Urinary bladder (tissue), 4 donors: ENCODE results near the gene RPA1. TPM values are rescaled to one million over a fixed set of nuclear protein-coding genes. Genes with fewer than 3 reads are reported as not detected.
"Not testable (repeated sequence)": the region's sequence is repeated elsewhere in the genome, so short reads cannot be mapped to it uniquely, and the experiment has no call there.

Experiments
- DNase-seq: peaks from one replicate; pipeline ENCODE4 v3.0.0-alpha.2; 2015; ENCODE audit errors: extremely low spot score
- H3K27ac ChIP-seq: one replicate; pipeline ENCODE4 v1.5.1; 2013; ENCODE audit warnings: low read depth, mild to moderate bottlenecking, moderate library complexity
- H3K36me3 ChIP-seq: one replicate; pipeline ENCODE4 v1.6.1; 2013; ENCODE audit warnings: mild to moderate bottlenecking, moderate library complexity; ENCODE audit not compliant: insufficient read depth
- H3K4me1 ChIP-seq: one replicate; pipeline ENCODE4 v1.6.1; 2013; ENCODE audit warnings: mild to moderate bottlenecking, moderate library complexity; ENCODE audit not compliant: insufficient read depth
- H3K4me3 ChIP-seq: one replicate; pipeline ENCODE4 v1.5.1; 2013; ENCODE audit warnings: low read depth, low read length
- WGBS: extraction: QIAGEN DNeasy Blood & Tissue Kit; methylation state at CpG from one replicate; pipeline ENCODE4 v1.1.7; 2013; 5-methylcytosine and 5-hydroxymethylcytosine counted together
- polyA plus RNA-seq: library from polyadenylated mRNA; stranded (reverse); fragments of 200-250 nt; gene quantifications from one replicate; pipeline ENCODE4 v1.2.3, GENCODE V29; 2013
- total RNA-seq: library from RNA; depleted of rRNA; stranded (reverse); fragments of >200 nt; gene quantifications from one replicate; pipeline ENCODE4 v1.2.3, GENCODE V29; 2014
- donor health status: healthy with polysubstance abuse.
- donor health status: healthy.

The RPA1 gene
- total and polyA plus RNA-seq, 2 donors, result 23.9 to 46.3 TPM

GRCh38 chr17:1800240-1800639 is 29.6 kb upstream of the RPA1 start:
- no peak for DNase-seq
- Histone ChIP-seq H3K4me1 (no peaks in the 10 kb centered on the region), H3K36me3 (no peaks in the 10 kb centered on the region), H3K4me3 (no peak overlapping the region), H3K27ac (no peak overlapping the region)
- WGBS, result 96% methylated on average over 7 of the region's 7 CpGs

DNA sequence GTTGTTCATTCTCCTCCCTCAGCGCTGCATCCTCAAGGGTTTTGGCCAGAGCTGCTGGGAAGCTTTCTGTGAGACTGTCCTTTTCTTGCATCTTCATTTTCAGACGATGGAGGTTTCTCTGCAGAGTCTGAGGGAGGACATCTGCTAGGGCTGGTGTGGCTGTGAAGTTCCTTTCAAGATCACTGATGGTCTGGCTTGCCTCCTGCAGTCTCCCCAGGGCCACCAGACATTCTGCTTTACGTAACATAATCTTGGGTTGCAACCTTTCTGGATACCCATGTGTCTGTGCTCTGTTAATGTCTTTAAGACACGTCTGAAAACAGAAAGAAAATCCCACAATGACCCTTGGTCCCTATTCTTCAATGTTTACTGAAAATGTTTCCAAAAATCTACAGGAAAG is 29.1 kb upstream of the RPA1 start:
- no peak overlapping the region for H3K27ac ChIP-seq
- no peaks in the 10 kb centered on the region for H3K36me3 ChIP-seq
- no peaks in the 10 kb centered on the region for H3K4me1 ChIP-seq
- DNase-seq, result no peak
- no peak overlapping the region for H3K4me3 ChIP-seq
- WGBS, result 75% methylated on average over 4 of the region's 4 CpGs

DNA sequence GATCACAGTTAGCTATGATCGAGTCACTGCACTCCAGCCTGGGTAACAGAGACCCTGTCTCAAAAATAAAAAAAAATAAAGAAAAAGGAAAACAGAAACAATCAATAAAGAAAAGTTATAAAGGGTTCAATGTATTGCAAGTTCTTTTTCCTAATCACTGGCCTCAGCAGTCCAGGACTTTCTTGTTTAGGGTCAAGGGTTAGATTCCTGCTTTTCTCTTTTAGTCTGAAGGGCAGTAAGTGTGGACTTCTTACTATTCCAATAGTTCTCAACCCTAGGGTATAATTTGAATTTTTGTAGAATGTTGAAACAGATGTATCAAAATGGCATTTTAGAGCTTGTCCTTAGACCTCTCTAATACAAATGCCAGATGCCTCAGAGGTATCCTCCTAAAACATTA is 27.4 kb upstream of the RPA1 start:
- DNase-seq, result no peak
- no peaks in the 10 kb centered on the region for H3K4me1 ChIP-seq
- no peak overlapping the region for H3K4me3 ChIP-seq
- no peaks in the 10 kb centered on the region for H3K36me3 ChIP-seq
- 97% methylated on average over 1 of the region's 1 CpG for WGBS
- no peak overlapping the region for H3K27ac ChIP-seq

DNA sequence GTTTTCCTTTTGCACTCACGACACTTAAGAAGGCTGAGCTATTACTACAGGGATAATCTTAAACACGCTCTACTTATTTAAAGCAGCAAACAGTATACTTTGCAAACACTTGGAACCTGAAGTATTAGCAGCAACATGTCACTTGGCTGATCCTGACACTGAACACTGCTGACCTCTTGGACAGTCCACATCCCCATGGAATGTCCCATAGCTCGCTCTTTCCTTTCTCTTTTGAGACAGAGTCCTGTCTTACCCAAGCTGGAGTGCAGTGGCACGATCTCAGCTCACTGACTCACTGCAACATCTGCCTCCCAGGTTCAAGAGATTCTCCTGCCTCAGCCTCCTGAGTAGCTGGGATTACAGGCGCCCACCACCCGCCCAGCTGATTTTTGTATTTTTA is 26.5 kb upstream of the RPA1 start:
- WGBS, result 87% methylated on average over 6 of the region's 6 CpGs
- Histone ChIP-seq H3K4me1 (no peaks in the 10 kb centered on the region), H3K36me3 (no peaks in the 10 kb centered on the region), H3K27ac (no peak overlapping the region), H3K4me3 (no peak overlapping the region)
- no peak for DNase-seq

GRCh38 chr17:1807890-1808289 is 21.9 kb upstream of the RPA1 start:
- Histone ChIP-seq H3K4me1 (no peaks in the 10 kb centered on the region), H3K27ac (no peak overlapping the region), H3K4me3 (no peak overlapping the region), H3K36me3 (no peaks in the 10 kb centered on the region)
- 90% methylated on average over 6 of the region's 6 CpGs for WGBS
- DNase-seq, result no peak

- 74% methylated on average over 2 of the region's 2 CpGs for WGBS
- no peaks in the 10 kb centered on the region for H3K4me1 ChIP-seq
- H3K27ac ChIP-seq, result no peak overlapping the region
- no peak for DNase-seq
- H3K4me3 ChIP-seq, result no peak overlapping the region
- H3K36me3 ChIP-seq, result no peaks in the 10 kb centered on the region
These were observed 21.2 kb upstream of the RPA1 start for GRCh38 chr17:1808644-1809043.

GRCh38 chr17:1809815-1810214 is 20.0 kb upstream of the RPA1 start:
- H3K36me3 ChIP-seq, H3K27ac ChIP-seq, H3K4me3 ChIP-seq, H3K4me1 ChIP-seq, DNase-seq: not testable (repeated sequence)
- WGBS, result 97% methylated on average over 8 of the region's 8 CpGs

- Histone ChIP-seq H3K36me3 (no peaks in the 10 kb centered on the region), H3K27ac (no peak overlapping the region), H3K4me1 (no peaks in the 10 kb centered on the region), H3K4me3 (no peak overlapping the region)
- WGBS, result 72% methylated on average over 20 of the region's 20 CpGs
- no peak for DNase-seq
These were observed 19.2 kb upstream of the RPA1 start for GRCh38 chr17:1810450-1811103.

- Histone ChIP-seq H3K4me1 (no peaks in the 10 kb centered on the region), H3K36me3 (no peaks in the 10 kb centered on the region), H3K4me3 (no peak overlapping the region), H3K27ac (no peak overlapping the region)
- WGBS, result 82% methylated on average over 5 of the region's 5 CpGs
- no peak for DNase-seq
These were observed 16.7 kb upstream of the RPA1 start for GRCh38 chr17:1813088-1813487.

DNA sequence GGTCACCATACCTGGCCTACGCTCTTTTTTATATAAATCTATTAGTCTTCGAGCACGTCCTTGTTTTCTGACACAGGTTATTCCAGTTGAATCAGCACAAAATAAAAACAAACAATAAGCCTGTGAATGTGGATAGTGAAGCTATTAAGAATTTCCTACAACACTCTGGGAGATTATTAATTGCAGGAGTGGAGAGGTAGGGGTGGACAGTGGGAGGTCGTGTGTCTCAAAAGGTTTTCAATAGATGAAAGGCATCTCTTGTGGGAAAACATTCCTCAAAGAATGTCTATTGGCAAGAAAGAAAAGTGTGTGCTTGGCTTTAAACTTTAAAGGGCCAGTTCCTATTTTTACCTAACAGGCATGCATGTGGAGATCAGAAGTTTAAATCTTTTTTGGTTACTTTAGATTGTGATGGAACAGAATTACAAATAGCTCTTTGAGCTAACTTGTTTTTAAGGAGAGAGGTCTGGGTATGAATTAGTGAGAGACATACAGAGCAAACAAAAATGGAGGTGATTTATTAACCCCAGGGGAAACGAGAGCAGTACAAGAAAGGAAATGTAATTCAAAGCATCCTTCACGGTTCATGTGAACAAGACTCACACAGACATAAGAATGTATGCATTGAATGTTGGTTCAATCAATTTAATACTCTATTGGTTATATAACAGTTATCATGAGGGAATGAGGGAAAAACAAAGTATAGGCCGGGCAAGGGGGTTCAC is 9.1 kb upstream of the RPA1 start:
- Histone ChIP-seq H3K27ac (no peak overlapping the region), H3K4me3 (no peak overlapping the region), H3K36me3 (peaks cover 4% of the 10 kb centered on the region), H3K4me1 (no peaks in the 10 kb centered on the region)
- no peak for DNase-seq
- WGBS, result 72% methylated on average over 7 of the region's 7 CpGs

- under 1% methylated on average over 13 of the region's 13 CpGs for WGBS
- peak overlapping the region; percentile 93 for H3K27ac ChIP-seq
- no peaks in the 10 kb centered on the region for H3K4me1 ChIP-seq
- peak overlapping the region; percentile 86 for H3K4me3 ChIP-seq
- peaks cover 5% of the 10 kb centered on the region for H3K36me3 ChIP-seq
- no peak for DNase-seq
These were observed 601 bp upstream of the RPA1 start for GRCh38 chr17:1829216-1829591.

GRCh38 chr17:1830288-1830687 is 483 bp downstream of the RPA1 start:
- H3K4me1 ChIP-seq, result no peaks in the 10 kb centered on the region
- DNase-seq, result no peak
- peaks cover 5% of the 10 kb centered on the region for H3K36me3 ChIP-seq
- peak overlapping the region; percentile 86 for H3K4me3 ChIP-seq
- WGBS, result under 1% methylated on average over 11 of the region's 11 CpGs
- H3K27ac ChIP-seq, result no peak overlapping the region

DNA sequence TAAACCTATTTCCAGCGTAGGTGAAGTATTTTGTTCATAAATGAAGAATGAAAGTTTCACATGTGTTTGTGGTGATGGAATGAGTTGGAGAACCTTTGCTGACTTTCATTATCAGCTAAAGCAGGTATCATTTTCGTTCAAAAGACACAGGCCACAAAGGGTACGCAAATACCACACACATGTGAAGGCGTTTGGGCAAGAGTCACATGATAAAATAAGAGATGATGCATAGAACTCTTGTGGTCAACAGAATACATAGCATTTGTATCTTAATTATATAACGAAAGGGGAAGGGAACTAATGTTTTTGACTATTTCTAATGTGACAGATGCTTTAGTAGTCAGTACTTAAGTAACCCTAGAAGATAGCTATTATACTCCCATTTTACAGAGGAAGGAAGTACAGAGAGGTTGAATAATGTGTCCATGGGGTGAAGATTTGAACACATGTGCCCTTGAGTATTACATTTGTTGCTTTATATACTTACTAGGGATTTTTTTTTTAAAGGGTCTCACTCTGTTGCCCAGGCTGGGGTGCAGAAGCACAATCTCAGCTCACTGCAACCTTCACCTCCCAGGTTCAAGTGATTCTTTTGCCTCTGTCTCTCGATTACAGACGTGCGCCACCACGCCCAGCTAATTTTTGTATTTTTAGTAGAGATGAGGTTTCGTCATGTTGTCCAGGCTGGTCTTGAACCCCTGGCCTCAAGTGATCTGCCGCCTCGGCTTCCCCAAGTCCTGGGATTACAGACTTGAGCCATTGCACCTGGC is 4.8 kb downstream of the RPA1 start:
- 82% methylated on average over 12 of the region's 12 CpGs for WGBS
- DNase-seq, result no peak
- H3K36me3 ChIP-seq, result peaks cover 2% of the 10 kb centered on the region
- H3K27ac ChIP-seq, result no peak overlapping the region
- H3K4me1 ChIP-seq, result no peaks in the 10 kb centered on the region
- H3K4me3 ChIP-seq, result no peak overlapping the region

DNA sequence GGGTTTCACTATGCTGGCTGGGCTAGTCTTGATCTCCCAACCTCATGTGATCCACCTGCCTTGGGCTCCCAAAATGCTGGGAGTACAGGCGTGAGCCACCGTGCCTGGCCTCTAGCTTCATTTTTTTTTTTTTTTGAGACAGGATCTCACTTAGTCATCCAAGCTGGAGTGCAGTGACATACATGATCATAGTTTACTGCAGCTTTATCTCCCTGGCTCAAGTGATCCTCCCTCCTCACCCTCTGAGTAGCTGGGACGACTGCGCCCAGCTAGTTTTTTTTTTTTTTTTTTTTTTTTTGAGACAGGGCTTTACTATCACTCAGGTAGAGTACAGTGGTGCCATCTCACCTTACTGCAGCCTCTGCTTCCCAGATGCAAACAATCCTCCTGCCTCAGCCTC is 9.7 kb downstream of the RPA1 start:
- peaks cover 3% of the 10 kb centered on the region for H3K36me3 ChIP-seq
- H3K4me1 ChIP-seq, result no peaks in the 10 kb centered on the region
- DNase-seq, result no peak
- H3K4me3 ChIP-seq, result no peak overlapping the region
- 86% methylated on average over 4 of the region's 4 CpGs for WGBS
- no peak overlapping the region for H3K27ac ChIP-seq
